Stimulated activated CD4-positive, alpha-beta T cell treated with anti-CD3 and anti-CD28 coated beads, Interleukin-12 subunit alpha, Interleukin-12 subunit beta, amount 100 ng/mL, for 48 hours (primary cell): Measurements from ENCODE around the gene KDM1A.

Source experiments
- DNase-seq, 3 donors: peaks; one replicate each; pipeline ENCODE4 v3.0.0-alpha.2; 2020; ENCODE audit warnings: low read depth in 2 of 3, low spot score in 1 of 3

The KDM1A gene

GRCh38 chr1:23132033-23132432 is 112.8 kb downstream of the KDM1A start:
- DNase-seq = no peak
